Measurements from ENCODE around the gene INPP5F.

Gene INPP5F

DNA sequence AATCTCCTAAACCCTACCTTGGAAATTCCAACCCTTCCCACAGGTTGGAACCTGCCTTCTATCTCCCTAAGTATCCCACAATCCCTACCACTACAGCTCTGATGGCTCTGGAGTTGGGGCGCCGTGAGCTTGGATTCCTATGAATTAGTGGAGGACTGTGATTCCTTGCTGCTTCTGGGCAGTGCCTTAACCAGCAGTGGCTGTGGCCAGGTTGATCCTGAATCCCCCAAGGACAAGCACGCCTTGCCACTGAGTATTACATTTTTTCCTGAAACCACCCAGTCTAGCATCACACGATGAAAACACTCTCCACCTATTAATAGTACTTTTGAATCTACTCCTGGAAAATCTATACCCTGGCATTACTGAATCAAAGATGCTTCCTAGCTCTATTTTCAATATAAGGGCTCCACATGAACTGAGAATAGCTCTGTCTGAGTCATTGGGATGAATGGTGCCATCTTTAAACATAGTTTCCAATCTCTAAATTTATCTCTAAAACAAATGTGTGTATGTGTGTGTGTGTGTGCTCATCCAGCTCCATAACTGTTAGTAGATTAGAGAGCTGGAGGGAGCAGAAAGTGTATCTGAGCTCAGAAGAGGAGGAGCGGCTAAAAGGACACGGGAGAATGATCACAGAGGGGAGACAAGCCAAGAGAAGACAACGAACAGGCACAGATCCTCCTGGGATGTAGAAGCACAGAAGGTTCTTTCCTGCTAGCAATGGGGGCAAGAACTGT lies 11.9 kb upstream of the INPP5F start (continued):
- TF ChIP-seq ISL1 (CRISPR knock-in tag; IDR thresholded peaks at IDR 0.05) (no peak), TCF4 (CRISPR knock-in tag; IDR thresholded peaks at IDR 0.05; ENCODE audit: borderline replicate concordance) (no peak), PPARA (CRISPR knock-in tag; IDR thresholded peaks at IDR 0.05; ENCODE audit: borderline replicate concordance) (no peak), OSR1 (CRISPR knock-in tag; IDR thresholded peaks at IDR 0.05) (no peak), BACH2 (CRISPR knock-in tag; IDR thresholded peaks at IDR 0.05; ENCODE audit: borderline replicate concordance) (no peak), CSDC2 (CRISPR knock-in tag; IDR thresholded peaks at IDR 0.05) (no peak)
- TF ChIP-seq, protein P1, sequence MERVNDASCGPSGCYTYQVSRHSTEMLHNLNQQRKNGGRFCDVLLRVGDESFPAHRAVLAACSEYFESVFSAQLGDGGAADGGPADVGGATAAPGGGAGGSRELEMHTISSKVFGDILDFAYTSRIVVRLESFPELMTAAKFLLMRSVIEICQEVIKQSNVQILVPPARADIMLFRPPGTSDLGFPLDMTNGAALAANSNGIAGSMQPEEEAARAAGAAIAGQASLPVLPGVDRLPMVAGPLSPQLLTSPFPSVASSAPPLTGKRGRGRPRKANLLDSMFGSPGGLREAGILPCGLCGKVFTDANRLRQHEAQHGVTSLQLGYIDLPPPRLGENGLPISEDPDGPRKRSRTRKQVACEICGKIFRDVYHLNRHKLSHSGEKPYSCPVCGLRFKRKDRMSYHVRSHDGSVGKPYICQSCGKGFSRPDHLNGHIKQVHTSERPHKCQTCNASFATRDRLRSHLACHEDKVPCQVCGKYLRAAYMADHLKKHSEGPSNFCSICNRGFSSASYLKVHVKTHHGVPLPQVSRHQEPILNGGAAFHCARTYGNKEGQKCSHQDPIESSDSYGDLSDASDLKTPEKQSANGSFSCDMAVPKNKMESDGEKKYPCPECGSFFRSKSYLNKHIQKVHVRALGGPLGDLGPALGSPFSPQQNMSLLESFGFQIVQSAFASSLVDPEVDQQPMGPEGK (CRISPR knock-in tag; IDR thresholded peaks at IDR 0.05; ENCODE audit: borderline replicate concordance): no peak

DNA sequence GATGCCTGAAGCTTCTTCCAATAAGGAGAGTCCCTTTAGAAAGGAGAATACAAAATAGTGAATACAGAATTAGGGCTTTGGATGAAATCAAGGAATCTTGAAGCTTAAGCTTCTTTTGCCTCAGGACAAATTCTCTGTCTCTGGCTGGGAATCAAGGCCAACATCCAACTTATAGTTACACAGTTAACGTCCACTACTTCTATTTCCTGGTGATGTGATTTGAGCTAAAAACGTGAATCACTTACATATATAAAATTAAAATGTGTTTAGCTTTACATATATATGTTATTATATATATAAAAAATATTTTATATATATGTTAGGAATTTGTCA lies 11.4 kb upstream of the INPP5F start:
- TF ChIP-seq RARB (CRISPR knock-in tag; IDR thresholded peaks at IDR 0.05): no peak
- TF ChIP-seq, protein P2, sequence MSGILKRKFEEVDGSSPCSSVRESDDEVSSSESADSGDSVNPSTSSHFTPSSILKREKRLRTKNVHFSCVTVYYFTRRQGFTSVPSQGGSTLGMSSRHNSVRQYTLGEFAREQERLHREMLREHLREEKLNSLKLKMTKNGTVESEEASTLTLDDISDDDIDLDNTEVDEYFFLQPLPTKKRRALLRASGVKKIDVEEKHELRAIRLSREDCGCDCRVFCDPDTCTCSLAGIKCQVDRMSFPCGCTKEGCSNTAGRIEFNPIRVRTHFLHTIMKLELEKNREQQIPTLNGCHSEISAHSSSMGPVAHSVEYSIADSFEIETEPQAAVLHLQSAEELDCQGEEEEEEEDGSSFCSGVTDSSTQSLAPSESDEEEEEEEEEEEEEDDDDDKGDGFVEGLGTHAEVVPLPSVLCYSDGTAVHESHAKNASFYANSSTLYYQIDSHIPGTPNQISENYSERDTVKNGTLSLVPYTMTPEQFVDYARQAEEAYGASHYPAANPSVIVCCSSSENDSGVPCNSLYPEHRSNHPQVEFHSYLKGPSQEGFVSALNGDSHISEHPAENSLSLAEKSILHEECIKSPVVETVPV (CRISPR knock-in tag; IDR thresholded peaks at IDR 0.05): no peak
- TF ChIP-seq ZNF565 (CRISPR knock-in tag; conservative IDR thresholded peaks at IDR 0.05; ENCODE audit: low read depth): no peak
- no peak for TF ChIP-seq ZFP3 (CRISPR knock-in tag; IDR thresholded peaks at IDR 0.05)
- no peak for ATAC-seq

- ATAC-seq: no peak
- no peak for TF ChIP-seq PPARA (CRISPR knock-in tag; IDR thresholded peaks at IDR 0.05; ENCODE audit: borderline replicate concordance)
- TF ChIP-seq, protein P3, sequence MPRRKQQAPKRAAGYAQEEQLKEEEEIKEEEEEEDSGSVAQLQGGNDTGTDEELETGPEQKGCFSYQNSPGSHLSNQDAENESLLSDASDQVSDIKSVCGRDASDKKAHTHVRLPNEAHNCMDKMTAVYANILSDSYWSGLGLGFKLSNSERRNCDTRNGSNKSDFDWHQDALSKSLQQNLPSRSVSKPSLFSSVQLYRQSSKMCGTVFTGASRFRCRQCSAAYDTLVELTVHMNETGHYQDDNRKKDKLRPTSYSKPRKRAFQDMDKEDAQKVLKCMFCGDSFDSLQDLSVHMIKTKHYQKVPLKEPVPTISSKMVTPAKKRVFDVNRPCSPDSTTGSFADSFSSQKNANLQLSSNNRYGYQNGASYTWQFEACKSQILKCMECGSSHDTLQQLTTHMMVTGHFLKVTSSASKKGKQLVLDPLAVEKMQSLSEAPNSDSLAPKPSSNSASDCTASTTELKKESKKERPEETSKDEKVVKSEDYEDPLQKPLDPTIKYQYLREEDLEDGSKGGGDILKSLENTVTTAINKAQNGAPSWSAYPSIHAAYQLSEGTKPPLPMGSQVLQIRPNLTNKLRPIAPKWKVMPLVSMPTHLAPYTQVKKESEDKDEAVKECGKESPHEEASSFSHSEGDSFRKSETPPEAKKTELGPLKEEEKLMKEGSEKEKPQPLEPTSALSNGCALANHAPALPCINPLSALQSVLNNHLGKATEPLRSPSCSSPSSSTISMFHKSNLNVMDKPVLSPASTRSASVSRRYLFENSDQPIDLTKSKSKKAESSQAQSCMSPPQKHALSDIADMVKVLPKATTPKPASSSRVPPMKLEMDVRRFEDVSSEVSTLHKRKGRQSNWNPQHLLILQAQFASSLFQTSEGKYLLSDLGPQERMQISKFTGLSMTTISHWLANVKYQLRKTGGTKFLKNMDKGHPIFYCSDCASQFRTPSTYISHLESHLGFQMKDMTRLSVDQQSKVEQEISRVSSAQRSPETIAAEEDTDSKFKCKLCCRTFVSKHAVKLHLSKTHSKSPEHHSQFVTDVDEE (CRISPR knock-in tag; IDR thresholded peaks at IDR 0.05): no peak
- no peak for TF ChIP-seq ISL1 (CRISPR knock-in tag; IDR thresholded peaks at IDR 0.05)
- TF ChIP-seq ZFP3 (CRISPR knock-in tag; IDR thresholded peaks at IDR 0.05): no peak
- no peak for TF ChIP-seq ZNF8 (CRISPR knock-in tag; IDR thresholded peaks at IDR 0.05)
- TF ChIP-seq ARNTL (CRISPR knock-in tag; IDR thresholded peaks at IDR 0.05; ENCODE audit: borderline replicate concordance, low read depth): no peak
- no peak for TF ChIP-seq ESRRG (CRISPR knock-in tag; IDR thresholded peaks at IDR 0.05)
- TF ChIP-seq, protein P1 (CRISPR knock-in tag; IDR thresholded peaks at IDR 0.05; ENCODE audit: borderline replicate concordance): no peak
- no peak for TF ChIP-seq SNAI2 (CRISPR knock-in tag; IDR thresholded peaks at IDR 0.05)
- no peak for TF ChIP-seq CSDC2 (CRISPR knock-in tag; IDR thresholded peaks at IDR 0.05)
- no peak for TF ChIP-seq ZFP30 (CRISPR knock-in tag; IDR thresholded peaks at IDR 0.05)
Measured at GRCh38 chr10:119715628-119716505, 10.0 kb upstream of the INPP5F start.

- no peak for TF ChIP-seq BACH2 (CRISPR knock-in tag; IDR thresholded peaks at IDR 0.05; ENCODE audit: borderline replicate concordance)
- TF ChIP-seq TOX (CRISPR knock-in tag; IDR thresholded peaks at IDR 0.05; ENCODE audit: borderline replicate concordance): no peak
- TF ChIP-seq ZC3H10 (CRISPR knock-in tag; IDR thresholded peaks at IDR 0.05): no peak
- TF ChIP-seq, protein P3 (CRISPR knock-in tag; IDR thresholded peaks at IDR 0.05): no peak
- TF ChIP-seq, protein P4, sequence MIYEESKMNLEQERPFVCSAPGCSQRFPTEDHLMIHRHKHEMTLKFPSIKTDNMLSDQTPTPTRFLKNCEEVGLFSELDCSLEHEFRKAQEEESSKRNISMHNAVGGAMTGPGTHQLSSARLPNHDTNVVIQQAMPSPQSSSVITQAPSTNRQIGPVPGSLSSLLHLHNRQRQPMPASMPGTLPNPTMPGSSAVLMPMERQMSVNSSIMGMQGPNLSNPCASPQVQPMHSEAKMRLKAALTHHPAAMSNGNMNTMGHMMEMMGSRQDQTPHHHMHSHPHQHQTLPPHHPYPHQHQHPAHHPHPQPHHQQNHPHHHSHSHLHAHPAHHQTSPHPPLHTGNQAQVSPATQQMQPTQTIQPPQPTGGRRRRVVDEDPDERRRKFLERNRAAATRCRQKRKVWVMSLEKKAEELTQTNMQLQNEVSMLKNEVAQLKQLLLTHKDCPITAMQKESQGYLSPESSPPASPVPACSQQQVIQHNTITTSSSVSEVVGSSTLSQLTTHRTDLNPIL (CRISPR knock-in tag; IDR thresholded peaks at IDR 0.05; ENCODE audit: low read depth): no peak
- no peak for TF ChIP-seq ZFP30 (CRISPR knock-in tag; IDR thresholded peaks at IDR 0.05)
- no peak for TF ChIP-seq ZNF8 (CRISPR knock-in tag; IDR thresholded peaks at IDR 0.05)
- no peak for ATAC-seq
Measured at GRCh38 chr10:119723161-119723560, 2.7 kb upstream of the INPP5F start.

All from SK-N-SH treated with all-trans-retinoic acid at 6 μM for 48 hours (cell line).